GM12878 (cell line): Measurements from ENCODE around the gene FJX1.

Experiments used
- BACH1 ChIP-seq: fragments of 450-650 bp; IDR thresholded peaks from 2 replicates; pipeline ENCODE4 v1.6.1; 2017; ENCODE audit warnings: mild to moderate bottlenecking, borderline replicate concordance
- BCL3 ChIP-seq: IDR thresholded peaks from 2 replicates; pipeline ENCODE4 v1.6.1; 2011; ENCODE audit warnings: borderline replicate concordance, low read depth, mild to moderate bottlenecking, moderate library complexity, low read length; ENCODE audit not compliant: insufficient read depth, poor library complexity, severe bottlenecking
- CEBPB ChIP-seq, 2 experiments: fragments of 150-350 bp in 1 of 2; IDR thresholded peaks; 2 replicates each; pipeline ENCODE4 v1.6.1; 2012 to 2014; ENCODE audit warnings: low read depth in 2 of 2, low read length in 2 of 2, borderline replicate concordance in 1 of 2, inconsistent platforms in 1 of 2
- CHD1 ChIP-seq: IDR thresholded peaks from 2 replicates; pipeline ENCODE4 v1.6.1; 2012; ENCODE audit warnings: low read depth, low read length, improper control_type of control experiment
- EGR1 ChIP-seq, 2 experiments: IDR thresholded peaks; 1 replicate in 1 of 2; 2 replicates in 1 of 2; pipeline ENCODE4 v1.6.1; 2011 to 2012; ENCODE audit warnings: low read depth in 2 of 2, low read length in 2 of 2, borderline replicate concordance in 1 of 2, mild to moderate bottlenecking in 1 of 2, moderate library complexity in 1 of 2
- EP300 ChIP-seq, 2 experiments: fragments of 150-350 bp in 1 of 2; IDR thresholded peaks; 2 replicates each; pipeline ENCODE4 v1.6.1; 2011 to 2012; ENCODE audit warnings: low read depth in 2 of 2, low read length in 2 of 2, borderline replicate concordance in 1 of 2, improper control_type of control experiment in 1 of 2, inconsistent platforms in 1 of 2; ENCODE audit not compliant: control insufficient read depth in 1 of 2
- HDGF ChIP-seq: fragments of 450-650 bp; IDR thresholded peaks from 2 replicates; pipeline ENCODE4 v1.6.1; 2016; ENCODE audit warnings: antibody characterized with exemption
- IRF5 ChIP-seq: fragments of 450-650 bp; IDR thresholded peaks from 2 replicates; pipeline ENCODE4 v1.6.1; 2017; ENCODE audit warnings: borderline replicate concordance
- MTA3 ChIP-seq: IDR thresholded peaks from 2 replicates; pipeline ENCODE4 v1.6.1; 2012; ENCODE audit warnings: low read length, inconsistent platforms, borderline replicate concordance
- PAX5 ChIP-seq: IDR thresholded peaks from 2 replicates; pipeline ENCODE4 v1.6.1; 2011; ENCODE audit warnings: low read depth, low read length, borderline replicate concordance
- POLR2AphosphoS5 ChIP-seq: IDR thresholded peaks from 2 replicates; pipeline ENCODE4 v1.6.1; 2011; ENCODE audit warnings: mild to moderate bottlenecking, low read length, inconsistent platforms
- REST ChIP-seq: IDR thresholded peaks from 2 replicates; pipeline ENCODE4 v1.6.1; 2012; ENCODE audit warnings: mild to moderate bottlenecking, low read depth, low read length
- TARDBP ChIP-seq: IDR thresholded peaks from 2 replicates; pipeline ENCODE4 v1.6.1; 2016; ENCODE audit warnings: borderline replicate concordance
- TCF3 ChIP-seq: IDR thresholded peaks from 2 replicates; pipeline ENCODE4 v1.6.1; 2012; ENCODE audit warnings: low read depth, mild to moderate bottlenecking, low read length, borderline replicate concordance; ENCODE audit not compliant: insufficient read depth

- TF ChIP-seq EP300 (IDR thresholded peaks at IDR 0.05; ENCODE audit: borderline replicate concordance in 1 of 2, control insufficient read depth in 1 of 2, low read depth in 2 of 2, low read length in 2 of 2) (no peak), IRF5 (no peak), CEBPB (IDR thresholded peaks at IDR 0.05; ENCODE audit: borderline replicate concordance in 1 of 2, low read depth in 2 of 2, low read length in 2 of 2) (no peak), BACH1 (no peak), TARDBP (no peak), POLR2AphosphoS5 (no peak), MTA3 (no peak), CHD1 (no peak), TCF3 (no peak), PAX5 (no peak), BCL3 (no peak), HDGF (no peak), REST (no peak), EGR1 (IDR thresholded peaks at IDR 0.05; ENCODE audit: borderline replicate concordance in 1 of 2, low read depth in 2 of 2, low read length in 2 of 2) (no peak)
These were observed 29.3 kb downstream of the FJX1 start for GRCh38 chr11:35647421-35648093.
